Thoracic aorta endothelial cell (primary cell): ENCODE results near the gene PRSS3. TPM values are rescaled to one million over a fixed set of nuclear protein-coding genes. Genes with fewer than 3 reads are reported as not detected.

Experiments
- small RNA-seq: library from RNA; depleted of rRNA; stranded (forward); fragments of <200 nt; gene quantifications from one replicate; pipeline ENCODE3, GENCODE V24; 2012
- total RNA-seq: library from RNA; depleted of rRNA; stranded (reverse); fragments of >200 nt; gene quantifications from 2 replicates; pipeline ENCODE4 v1.2.3, GENCODE V29; 2012

Gene PRSS3
- total RNA-seq: 24.4 and 24.7 TPM in 2 replicates

DNA sequence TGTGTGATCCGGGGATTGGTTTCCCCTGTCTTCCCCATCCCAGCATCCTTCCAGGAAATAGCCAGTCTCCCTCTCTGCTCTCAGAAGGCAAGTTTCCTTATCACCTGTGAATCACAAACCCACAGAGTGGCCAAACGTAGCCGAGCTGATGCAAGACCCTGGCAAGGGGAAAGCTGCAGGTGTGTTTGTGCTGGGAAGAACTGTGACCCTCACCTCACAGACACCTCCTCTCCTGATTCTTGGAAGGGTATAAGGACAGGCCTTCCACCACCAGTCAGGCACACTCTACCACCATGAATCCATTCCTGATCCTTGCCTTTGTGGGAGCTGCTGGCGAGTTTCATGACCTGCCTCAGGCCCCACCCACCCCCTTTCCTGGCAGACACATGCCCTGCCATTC lies at the start of gene PRSS3:
Gene PRSS3, plus strand, starts transcription at position 281 of the 400 bp plus-strand sequence. Its CDS starts 13 bp downstream, at position 294.

DNA sequence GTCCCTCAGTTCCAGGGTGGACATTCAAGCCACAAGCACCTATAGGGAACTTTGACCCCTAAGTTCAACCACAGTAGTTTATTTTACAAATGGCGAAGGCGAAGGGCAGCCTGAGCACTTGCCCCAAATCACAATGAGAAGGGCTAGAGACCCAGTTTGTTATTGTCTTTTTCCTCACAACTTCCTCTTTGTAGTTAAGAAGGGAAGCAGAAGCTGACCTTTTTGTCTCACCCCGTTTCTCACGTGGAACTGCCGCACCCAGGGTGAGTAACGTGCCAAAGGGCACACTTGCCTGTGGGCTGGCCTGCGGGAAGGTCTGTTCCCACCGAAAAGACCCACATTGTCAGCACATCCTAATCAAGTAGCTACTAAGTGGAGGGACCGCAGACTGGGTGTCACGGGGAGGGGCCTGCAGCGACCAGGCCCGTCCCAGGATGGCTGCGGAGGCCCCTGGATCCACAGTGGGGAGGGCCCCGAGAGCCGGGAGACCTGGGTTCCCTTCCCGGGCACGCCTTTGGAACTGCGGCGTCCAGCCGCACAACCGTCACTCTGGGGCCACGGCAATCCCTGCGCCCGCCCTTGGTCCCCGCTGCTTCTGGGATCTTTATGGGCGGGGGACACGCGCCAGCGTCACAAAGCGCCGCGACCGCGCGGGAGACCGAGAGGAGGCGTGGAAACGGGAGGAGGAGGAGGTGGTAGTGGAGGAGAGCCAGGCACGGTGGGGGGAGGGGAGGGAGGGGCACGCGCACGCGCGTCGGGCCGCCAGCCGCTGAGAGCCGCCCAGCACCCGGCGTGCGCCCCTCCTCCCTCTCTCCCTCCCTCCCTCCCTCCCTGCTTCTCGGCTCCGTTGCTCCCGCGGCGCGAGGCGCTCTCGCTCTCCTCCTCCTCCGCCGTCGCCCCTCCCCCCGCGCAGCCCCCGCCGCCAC lies 21.2 kb downstream of the PRSS3 start, which contains the start of gene UBE2R2:
Gene UBE2R2, plus strand, starts transcription at position 834 of the 926 bp plus-strand sequence. CDS start 598 bp downstream, outside the sequence.

Small RNAs within 50 kb of the gene (small RNA-seq; reads per million reads assigned to genes)
- gene RF00019: not detected

Other genes with a start within 250 kb of the PRSS3 start
- 36.4 and 38.1 TPM in 2 replicates for gene UBE2R2, start 21.6 kb downstream of the PRSS3 start, total RNA-seq